OCI-LY1 (cell line): ENCODE data around the gene ENTPD1.

ENCODE experiments used
- H2AFZ ChIP-seq: fragments of 200-600 bp; sonication (generic), shearing (Covaris generic); 2 replicates; pipeline ENCODE4 v1.6.0; 2014; ENCODE audit warnings: antibody characterized with exemption, mild to moderate bottlenecking, low read length
- H3F3A ChIP-seq: fragments of 200-600 bp; sonication (generic), shearing (Covaris generic); 2 replicates; pipeline ENCODE4 v1.6.0; 2014; ENCODE audit warnings: mild to moderate bottlenecking, antibody characterized with exemption, low read length, moderate library complexity; ENCODE audit not compliant: insufficient read depth
- H3K27ac ChIP-seq: fragments of 200-600 bp; sonication (generic); 2 replicates; pipeline ENCODE4 v1.5.1; 2014; ENCODE audit warnings: low read length, mixed run types, mild to moderate bottlenecking, low read depth; ENCODE audit not compliant: poor library complexity, severe bottlenecking
- H3K27me3 ChIP-seq: fragments of 200-600 bp; sonication (generic); 2 replicates; pipeline ENCODE4 v1.6.0; 2014; ENCODE audit warnings: antibody characterized with exemption, mild to moderate bottlenecking, low read length, moderate library complexity; ENCODE audit not compliant: insufficient read depth
- H3K36me3 ChIP-seq: fragments of 200-600 bp; sonication (generic); 2 replicates; pipeline ENCODE4 v1.6.1; 2014; ENCODE audit warnings: mild to moderate bottlenecking, antibody characterized with exemption, low read length, moderate library complexity, mixed read lengths; ENCODE audit not compliant: insufficient read depth
- H3K4me1 ChIP-seq: fragments of 200-600 bp; sonication (generic); 2 replicates; pipeline ENCODE4 v1.5.1; 2014; ENCODE audit warnings: mild to moderate bottlenecking, low read length, moderate library complexity; ENCODE audit not compliant: insufficient read depth, severe bottlenecking
- H3K4me2 ChIP-seq: fragments of 200-600 bp; sonication (generic), shearing (Covaris generic); 2 replicates; pipeline ENCODE4 v1.6.1; 2014; ENCODE audit warnings: low read length
- H3K4me3 ChIP-seq: fragments of 200-600 bp; sonication (generic); 2 replicates; pipeline ENCODE4 v1.5.1; 2014; ENCODE audit warnings: low read length, low read depth, mild to moderate bottlenecking, mixed read lengths; ENCODE audit not compliant: poor library complexity, severe bottlenecking
- H3K79me2 ChIP-seq: fragments of 200-600 bp; shearing (Covaris generic); 2 replicates; pipeline ENCODE4 v1.6.1; 2016; ENCODE audit warnings: mixed run types, low read length, mixed read lengths; ENCODE audit not compliant: insufficient read depth
- H3K9ac ChIP-seq: fragments of 200-600 bp; sonication (generic), shearing (Covaris generic); 2 replicates; pipeline ENCODE4 v1.6.1; 2014; ENCODE audit warnings: mild to moderate bottlenecking, low read length, mixed read lengths
- H3K9me2 ChIP-seq: fragments of 200-600 bp; sonication (generic), shearing (Covaris generic); 2 replicates; pipeline ENCODE4 v1.6.1; 2014; ENCODE audit warnings: low read depth, mild to moderate bottlenecking, low read length, mixed read lengths
- H3K9me3 ChIP-seq: fragments of 200-600 bp; shearing (Covaris generic); 2 replicates; pipeline ENCODE4 v1.6.1; 2014; ENCODE audit warnings: low read length, mixed read lengths
- H4K20me1 ChIP-seq: fragments of 200-600 bp; sonication (generic), shearing (Covaris generic); 2 replicates; pipeline ENCODE4 v1.6.0; 2016; ENCODE audit warnings: mild to moderate bottlenecking, low read length; ENCODE audit not compliant: insufficient read depth
- EZH2 ChIP-seq: fragments of 200-600 bp; sonication (generic), shearing (Covaris generic); IDR thresholded peaks from 2 replicates; pipeline ENCODE4 v1.8.0; 2017; ENCODE audit warnings: borderline replicate concordance, mixed run types, mild to moderate bottlenecking, antibody characterized with exemption, low read length, moderate library complexity, mixed read lengths
- TF ChIP-seq, protein P1 (sequence below): fragments of 200-600 bp; sonication (generic), shearing (Covaris generic); IDR thresholded peaks from 2 replicates; pipeline ENCODE4 v1.5.1; 2017; ENCODE audit warnings: mild to moderate bottlenecking, antibody characterized with exemption, low read length, moderate library complexity, mixed read lengths

ENTPD1 gene

DNA sequence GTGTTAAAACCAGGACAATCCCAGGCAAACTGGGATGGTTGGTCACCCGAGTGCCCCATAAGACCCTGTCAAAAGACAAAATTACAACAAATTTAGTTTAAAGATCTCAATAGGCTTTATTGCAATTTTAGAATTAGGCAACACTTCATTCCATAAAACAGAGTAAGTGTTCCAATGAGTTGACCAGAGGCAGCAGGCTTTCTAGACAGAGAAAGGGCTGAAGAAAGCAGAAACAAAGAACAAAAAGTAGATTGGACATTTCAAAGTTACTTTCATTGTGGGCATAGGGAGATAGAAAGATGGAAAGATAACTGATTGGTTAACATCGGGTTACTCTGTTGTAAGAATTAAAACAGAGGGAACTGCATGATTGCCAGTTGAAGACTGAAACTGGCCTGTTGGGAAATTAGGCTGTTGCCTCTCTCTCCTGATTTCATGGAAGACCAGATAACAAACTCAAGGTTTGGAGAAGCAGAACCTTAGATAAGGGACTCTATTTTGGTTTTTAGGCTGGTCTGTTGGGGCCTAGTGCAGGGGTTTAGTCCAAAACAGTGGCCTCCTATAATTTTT lies 36.3 kb downstream of the ENTPD1 start:
- no peaks in the 10 kb centered on the region for H3K4me1 ChIP-seq
- no peak for TF ChIP-seq EZH2
- TF ChIP-seq, protein P1, sequence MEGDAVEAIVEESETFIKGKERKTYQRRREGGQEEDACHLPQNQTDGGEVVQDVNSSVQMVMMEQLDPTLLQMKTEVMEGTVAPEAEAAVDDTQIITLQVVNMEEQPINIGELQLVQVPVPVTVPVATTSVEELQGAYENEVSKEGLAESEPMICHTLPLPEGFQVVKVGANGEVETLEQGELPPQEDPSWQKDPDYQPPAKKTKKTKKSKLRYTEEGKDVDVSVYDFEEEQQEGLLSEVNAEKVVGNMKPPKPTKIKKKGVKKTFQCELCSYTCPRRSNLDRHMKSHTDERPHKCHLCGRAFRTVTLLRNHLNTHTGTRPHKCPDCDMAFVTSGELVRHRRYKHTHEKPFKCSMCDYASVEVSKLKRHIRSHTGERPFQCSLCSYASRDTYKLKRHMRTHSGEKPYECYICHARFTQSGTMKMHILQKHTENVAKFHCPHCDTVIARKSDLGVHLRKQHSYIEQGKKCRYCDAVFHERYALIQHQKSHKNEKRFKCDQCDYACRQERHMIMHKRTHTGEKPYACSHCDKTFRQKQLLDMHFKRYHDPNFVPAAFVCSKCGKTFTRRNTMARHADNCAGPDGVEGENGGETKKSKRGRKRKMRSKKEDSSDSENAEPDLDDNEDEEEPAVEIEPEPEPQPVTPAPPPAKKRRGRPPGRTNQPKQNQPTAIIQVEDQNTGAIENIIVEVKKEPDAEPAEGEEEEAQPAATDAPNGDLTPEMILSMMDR: no peak

GRCh38 chr10:95792874-95793285 lies 36.9 kb downstream of the ENTPD1 start:
- H3K4me3 ChIP-seq: no peak overlapping the region
- no peak overlapping the region for H2AFZ ChIP-seq
- H3F3A ChIP-seq: no peaks in the 10 kb centered on the region
- no peaks in the 10 kb centered on the region for H4K20me1 ChIP-seq
- no peaks in the 10 kb centered on the region for H3K36me3 ChIP-seq
- H3K9me2 ChIP-seq: no peaks in the 10 kb centered on the region
- TF ChIP-seq, protein P1: no peak
- TF ChIP-seq EZH2: no peak
- no peak overlapping the region for H3K9ac ChIP-seq
- no peak overlapping the region for H3K4me2 ChIP-seq
- no peak overlapping the region for H3K27ac ChIP-seq
- H3K4me1 ChIP-seq: no peaks in the 10 kb centered on the region
- H3K79me2 ChIP-seq: no peaks in the 10 kb centered on the region
- H3K27me3 ChIP-seq: no peaks in the 10 kb centered on the region
- no peaks in the 10 kb centered on the region for H3K9me3 ChIP-seq

More for the DNA sequence above, 36.3 kb downstream of the ENTPD1 start:
- H3K9me2 ChIP-seq: no peaks in the 10 kb centered on the region
- no peaks in the 10 kb centered on the region for H3K9me3 ChIP-seq
- no peak overlapping the region for H3K9ac ChIP-seq
- no peaks in the 10 kb centered on the region for H3K79me2 ChIP-seq
- no peak overlapping the region for H3K27ac ChIP-seq
- no peaks in the 10 kb centered on the region for H3F3A ChIP-seq
- no peaks in the 10 kb centered on the region for H3K36me3 ChIP-seq
- H3K27me3 ChIP-seq: no peaks in the 10 kb centered on the region
- no peak overlapping the region for H2AFZ ChIP-seq
- no peak overlapping the region for H3K4me2 ChIP-seq
- H4K20me1 ChIP-seq: no peaks in the 10 kb centered on the region
- no peak overlapping the region for H3K4me3 ChIP-seq

DNA sequence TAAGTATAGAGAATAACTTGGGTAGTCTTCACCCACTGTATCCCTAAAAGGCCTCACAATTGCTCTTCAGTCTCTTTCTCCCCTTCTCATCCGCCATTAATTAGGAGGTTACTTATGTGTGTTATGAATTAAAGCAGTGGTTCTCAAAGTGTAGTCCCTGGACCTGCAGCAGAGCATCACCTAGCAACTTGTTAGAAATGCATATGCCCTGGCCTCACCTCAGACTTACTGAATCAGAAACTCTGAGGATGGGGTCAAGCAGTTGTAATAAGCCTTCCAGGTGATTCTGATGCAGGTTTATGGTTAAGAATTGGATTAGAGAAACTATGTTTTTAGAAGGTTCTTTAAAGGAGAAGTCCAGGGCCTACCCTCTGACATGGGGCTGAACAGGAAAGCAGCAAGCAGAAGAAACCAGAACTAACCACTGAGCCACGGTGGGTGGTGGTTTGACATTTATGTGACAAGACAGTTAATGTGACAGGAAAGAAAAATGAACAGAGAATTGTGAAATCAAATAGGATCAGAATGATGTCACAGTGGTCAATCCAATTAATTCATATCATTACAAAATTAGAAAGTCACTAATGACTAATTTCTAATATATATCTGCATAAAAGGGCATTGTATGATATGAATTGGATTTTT lies 37.6 kb downstream of the ENTPD1 start:
- no peak overlapping the region for H3K9ac ChIP-seq
- no peak overlapping the region for H3K4me2 ChIP-seq
- no peaks in the 10 kb centered on the region for H3F3A ChIP-seq
- no peak overlapping the region for H2AFZ ChIP-seq
- no peak overlapping the region for H3K27ac ChIP-seq
- H3K27me3 ChIP-seq: no peaks in the 10 kb centered on the region
- H4K20me1 ChIP-seq: no peaks in the 10 kb centered on the region
- no peaks in the 10 kb centered on the region for H3K9me3 ChIP-seq
- TF ChIP-seq, protein P1: no peak
- TF ChIP-seq EZH2: no peak
- no peak overlapping the region for H3K4me3 ChIP-seq
- no peaks in the 10 kb centered on the region for H3K36me3 ChIP-seq
- H3K9me2 ChIP-seq: no peaks in the 10 kb centered on the region
- no peaks in the 10 kb centered on the region for H3K4me1 ChIP-seq
- H3K79me2 ChIP-seq: no peaks in the 10 kb centered on the region
